HUDEP-2 (cell line): Measurements from ENCODE around the gene TMF1.

Experiments
- DNase-seq, 76 experiments: peaks; one replicate each; lab custom pipeline; 2025; ENCODE audit not compliant: unreplicated experiment in 76 of 76; lab: John Stamatoyannopoulos, UW

TMF1 gene, protein sequence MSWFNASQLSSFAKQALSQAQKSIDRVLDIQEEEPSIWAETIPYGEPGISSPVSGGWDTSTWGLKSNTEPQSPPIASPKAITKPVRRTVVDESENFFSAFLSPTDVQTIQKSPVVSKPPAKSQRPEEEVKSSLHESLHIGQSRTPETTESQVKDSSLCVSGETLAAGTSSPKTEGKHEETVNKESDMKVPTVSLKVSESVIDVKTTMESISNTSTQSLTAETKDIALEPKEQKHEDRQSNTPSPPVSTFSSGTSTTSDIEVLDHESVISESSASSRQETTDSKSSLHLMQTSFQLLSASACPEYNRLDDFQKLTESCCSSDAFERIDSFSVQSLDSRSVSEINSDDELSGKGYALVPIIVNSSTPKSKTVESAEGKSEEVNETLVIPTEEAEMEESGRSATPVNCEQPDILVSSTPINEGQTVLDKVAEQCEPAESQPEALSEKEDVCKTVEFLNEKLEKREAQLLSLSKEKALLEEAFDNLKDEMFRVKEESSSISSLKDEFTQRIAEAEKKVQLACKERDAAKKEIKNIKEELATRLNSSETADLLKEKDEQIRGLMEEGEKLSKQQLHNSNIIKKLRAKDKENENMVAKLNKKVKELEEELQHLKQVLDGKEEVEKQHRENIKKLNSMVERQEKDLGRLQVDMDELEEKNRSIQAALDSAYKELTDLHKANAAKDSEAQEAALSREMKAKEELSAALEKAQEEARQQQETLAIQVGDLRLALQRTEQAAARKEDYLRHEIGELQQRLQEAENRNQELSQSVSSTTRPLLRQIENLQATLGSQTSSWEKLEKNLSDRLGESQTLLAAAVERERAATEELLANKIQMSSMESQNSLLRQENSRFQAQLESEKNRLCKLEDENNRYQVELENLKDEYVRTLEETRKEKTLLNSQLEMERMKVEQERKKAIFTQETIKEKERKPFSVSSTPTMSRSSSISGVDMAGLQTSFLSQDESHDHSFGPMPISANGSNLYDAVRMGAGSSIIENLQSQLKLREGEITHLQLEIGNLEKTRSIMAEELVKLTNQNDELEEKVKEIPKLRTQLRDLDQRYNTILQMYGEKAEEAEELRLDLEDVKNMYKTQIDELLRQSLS

GRCh38 chr3:69051756-69052471, at the start of gene TMF1:
Gene TMF1 (minus strand): TSS chr3:69052333. CDS start chr3:69052086, 247 bp downstream.
- no peak for DNase-seq

- no peak for DNase-seq
These were observed 47.4 kb upstream of the TMF1 start for GRCh38 chr3:69099576-69099975.

GRCh38 chr3:69097407-69098086, 45.4 kb upstream of the TMF1 start:
- no peak for DNase-seq

- DNase-seq: no peak
These were observed 44.2 kb upstream of the TMF1 start for GRCh38 chr3:69096299-69096698.

GRCh38 chr3:69095636-69096035, 43.5 kb upstream of the TMF1 start:
- DNase-seq: peak in 25 of 76 experiments; percentile 5 to 65 (median 28)

- DNase-seq: no peak
These were observed 42.5 kb upstream of the TMF1 start for GRCh38 chr3:69094467-69095205.

DNA sequence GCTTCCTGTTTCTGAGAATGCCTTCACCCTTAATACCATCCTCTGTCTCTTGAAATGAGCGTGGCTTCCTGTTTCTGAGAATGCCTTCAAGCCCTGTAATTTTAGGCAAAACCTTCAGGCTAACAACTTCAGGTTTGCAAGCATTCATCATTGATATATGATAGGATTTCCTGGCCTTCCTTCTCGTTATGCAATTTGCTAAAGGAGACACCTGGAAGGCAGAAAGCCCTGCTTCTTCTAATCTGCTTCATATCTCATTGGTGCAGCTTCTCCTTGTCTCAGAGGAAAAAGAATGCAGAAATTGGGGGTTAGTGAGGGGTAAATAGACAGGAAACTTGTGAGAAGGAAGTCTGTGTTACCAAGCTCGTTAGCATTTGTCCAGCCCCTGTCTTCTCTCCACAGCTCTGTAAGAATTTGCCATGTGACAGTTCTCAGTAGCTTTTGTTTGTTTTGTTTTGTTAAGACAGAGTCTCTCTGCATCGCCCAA, 39.9 kb upstream of the TMF1 start:
- no peak for DNase-seq

DNA sequence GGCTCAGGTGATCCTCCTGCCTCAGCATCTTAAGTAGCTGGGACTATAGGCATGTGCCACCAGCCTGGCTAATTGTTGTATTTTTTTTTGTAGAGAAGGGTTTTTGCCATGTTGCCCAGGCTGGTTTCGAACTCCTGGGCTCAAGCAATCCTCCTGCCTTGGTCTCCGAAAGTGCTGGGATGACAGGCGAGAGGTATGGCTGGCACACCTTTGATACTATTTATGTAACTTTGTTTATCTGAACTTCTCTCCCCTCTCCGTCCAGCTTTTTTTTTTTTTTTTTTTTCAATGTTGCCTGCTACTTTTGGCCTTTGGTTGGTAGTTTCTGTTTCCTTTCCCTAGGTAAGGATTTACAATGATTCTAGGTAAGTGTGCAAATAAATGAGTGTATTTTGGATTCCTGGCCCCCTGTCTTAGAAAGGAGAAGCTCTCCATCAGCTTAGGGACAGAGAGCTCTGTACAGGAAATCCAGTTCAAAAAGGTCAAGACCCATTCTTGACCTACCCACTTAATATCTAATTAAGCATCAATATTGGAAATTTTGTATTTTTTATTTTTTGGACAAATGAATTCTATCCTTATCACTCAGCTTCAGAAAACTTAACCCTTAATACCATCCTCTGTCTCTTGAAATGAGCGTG, 39.4 kb upstream of the TMF1 start:
- no peak for DNase-seq

DNA sequence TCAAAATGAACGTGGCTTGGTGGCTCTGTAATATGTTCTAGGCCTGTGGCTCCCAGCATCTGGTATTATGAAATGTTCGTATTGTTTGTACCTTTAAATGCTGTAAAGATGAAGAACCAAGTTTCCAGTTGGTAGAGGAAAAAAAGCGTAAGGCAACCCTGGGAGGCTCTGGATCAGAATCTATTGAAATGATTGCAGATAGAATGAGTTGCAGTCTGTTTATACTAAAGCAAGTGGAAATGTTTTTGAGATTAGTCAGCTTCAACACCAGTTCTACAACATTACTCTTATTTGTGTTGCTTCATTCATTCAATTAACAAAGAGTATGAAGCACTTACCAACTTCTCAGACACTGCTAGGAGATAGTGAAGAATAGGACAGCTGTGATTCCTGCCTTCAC, 37.9 kb upstream of the TMF1 start:
- DNase-seq: no peak

DNA sequence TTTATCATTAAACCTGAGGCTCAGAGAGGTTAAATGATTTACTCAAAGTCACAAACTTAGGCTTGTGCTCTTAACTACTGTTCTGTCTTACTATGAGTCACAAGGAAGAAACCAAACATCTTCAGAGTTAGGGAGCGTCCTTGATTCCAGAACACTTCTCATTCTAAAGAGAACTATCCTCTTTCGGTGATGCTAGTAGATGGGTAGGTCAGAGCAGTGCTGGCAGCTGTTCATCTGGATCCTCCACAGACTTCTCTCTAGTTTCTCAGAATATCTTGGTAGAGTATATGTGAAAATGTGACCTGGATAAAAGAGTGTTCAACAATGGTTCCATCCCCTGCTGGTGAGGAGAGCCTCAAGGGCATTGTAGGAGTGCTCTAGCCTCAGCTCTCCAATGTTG, 35.9 kb upstream of the TMF1 start:
- no peak for DNase-seq

DNA sequence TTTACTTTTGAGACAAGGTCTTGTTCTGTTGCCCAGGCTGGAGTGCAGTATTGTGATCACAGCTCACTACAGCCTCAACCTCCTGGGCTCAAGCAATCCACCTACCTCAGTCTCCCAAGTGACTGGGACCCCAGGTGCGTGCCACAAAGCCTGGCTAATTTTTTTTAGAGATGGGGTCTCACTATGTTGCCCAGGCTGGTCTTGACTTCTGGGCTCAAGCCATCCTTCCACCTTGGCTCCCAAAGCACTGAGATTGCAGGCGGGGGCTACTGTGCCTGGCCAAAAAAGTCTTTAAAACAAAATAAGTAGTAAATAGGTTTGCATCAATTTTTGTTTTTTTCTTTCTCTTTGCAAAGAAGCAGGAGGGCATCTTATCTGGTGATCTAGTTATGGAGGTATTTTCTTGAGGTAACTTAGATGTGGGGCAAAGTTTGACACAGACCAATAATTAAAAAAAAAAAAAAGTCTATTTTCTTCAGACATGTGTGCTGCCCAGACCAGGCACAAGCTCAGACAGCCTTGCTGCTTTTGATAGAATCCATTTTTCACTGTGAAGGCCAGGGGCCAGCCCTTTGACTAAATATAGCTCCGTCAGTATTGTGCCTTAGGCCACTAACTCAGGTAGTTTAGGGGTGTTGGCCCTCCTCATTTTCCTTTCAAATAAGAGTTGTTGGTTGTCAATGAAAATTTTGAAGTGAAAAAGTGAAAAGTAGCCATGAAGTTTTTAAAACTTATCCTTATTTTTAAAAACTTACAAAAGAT, 35.1 kb upstream of the TMF1 start:
- DNase-seq: no peak

DNA sequence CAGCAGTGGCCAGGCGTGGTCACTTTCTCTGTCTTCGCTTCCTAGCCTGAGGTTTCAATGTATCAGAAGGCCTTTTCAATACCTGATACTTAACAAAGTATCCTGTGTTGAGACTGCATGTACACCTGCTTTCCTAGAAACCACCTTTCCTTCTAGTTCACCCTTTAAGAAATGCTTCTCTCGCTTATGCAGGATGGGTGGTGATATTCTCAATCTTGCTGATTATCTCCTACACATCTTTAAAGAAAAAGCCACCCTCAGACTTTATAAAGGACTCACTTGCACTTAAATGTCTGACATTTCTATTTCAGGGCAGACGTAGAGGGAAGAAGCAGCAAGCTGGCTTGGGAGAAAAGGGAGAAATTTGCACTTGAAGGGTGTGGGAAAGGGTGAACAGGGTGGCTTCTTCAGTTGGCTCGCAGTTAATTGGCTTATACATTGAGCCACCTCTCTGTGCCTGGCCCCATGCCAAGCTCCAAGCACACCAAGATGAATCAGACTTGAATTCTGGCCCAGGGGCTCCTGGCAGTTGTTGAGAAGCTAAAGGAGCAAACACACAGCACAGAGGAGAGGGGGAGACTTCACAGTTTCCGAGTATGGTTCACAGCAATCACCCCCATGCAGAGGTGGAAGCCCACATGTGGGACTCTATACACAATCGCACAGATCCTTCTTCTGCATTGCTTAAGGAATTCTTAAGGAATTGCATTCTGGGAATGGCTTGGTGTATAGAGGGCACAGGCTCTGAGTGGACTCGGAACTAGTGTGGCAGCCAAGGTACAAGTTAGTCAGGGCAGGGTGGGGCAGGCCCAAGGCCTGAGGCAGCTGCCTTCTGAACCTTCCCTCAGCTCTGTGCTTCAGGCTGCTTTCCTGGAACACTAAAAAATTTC, 33.9 kb upstream of the TMF1 start:
- DNase-seq: peak in 73 of 76 experiments; percentile 31 to 90 (median 79)

DNA sequence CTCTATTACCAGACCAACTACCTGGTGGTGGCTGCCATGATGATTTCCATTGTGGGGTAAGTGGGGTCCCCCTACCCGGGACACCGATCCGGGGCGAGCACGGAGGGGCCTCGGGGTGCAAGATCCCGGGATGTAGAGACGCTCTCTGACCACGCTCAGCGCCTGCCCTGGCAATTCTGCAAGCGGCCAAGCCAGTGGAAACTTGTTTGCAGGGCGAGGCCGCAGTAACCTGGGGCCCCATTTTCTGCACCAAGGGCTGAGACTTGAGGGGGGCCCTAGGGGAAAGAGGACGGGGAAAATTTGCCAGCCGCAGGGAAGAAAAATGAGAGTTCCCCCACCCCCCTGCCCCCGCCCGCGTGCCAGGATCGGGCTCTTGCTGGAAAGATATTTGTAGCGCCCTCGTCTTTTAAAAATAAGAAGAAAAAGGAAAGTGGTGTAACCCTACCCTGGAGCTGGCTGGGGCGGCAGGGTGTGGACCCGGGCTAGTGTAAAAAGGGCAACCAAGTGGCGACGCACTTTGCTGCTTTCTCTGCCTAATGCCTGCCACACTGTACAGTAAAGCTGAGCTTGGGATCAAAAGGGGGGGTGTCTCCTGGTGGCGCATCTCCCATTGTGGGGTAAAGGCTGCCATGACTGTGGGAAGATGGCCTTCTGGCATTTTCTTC, 33.2 kb upstream of the TMF1 start:
- peak in 18 of 76 experiments; percentile 12 to 51 (median 25) for DNase-seq

DNA sequence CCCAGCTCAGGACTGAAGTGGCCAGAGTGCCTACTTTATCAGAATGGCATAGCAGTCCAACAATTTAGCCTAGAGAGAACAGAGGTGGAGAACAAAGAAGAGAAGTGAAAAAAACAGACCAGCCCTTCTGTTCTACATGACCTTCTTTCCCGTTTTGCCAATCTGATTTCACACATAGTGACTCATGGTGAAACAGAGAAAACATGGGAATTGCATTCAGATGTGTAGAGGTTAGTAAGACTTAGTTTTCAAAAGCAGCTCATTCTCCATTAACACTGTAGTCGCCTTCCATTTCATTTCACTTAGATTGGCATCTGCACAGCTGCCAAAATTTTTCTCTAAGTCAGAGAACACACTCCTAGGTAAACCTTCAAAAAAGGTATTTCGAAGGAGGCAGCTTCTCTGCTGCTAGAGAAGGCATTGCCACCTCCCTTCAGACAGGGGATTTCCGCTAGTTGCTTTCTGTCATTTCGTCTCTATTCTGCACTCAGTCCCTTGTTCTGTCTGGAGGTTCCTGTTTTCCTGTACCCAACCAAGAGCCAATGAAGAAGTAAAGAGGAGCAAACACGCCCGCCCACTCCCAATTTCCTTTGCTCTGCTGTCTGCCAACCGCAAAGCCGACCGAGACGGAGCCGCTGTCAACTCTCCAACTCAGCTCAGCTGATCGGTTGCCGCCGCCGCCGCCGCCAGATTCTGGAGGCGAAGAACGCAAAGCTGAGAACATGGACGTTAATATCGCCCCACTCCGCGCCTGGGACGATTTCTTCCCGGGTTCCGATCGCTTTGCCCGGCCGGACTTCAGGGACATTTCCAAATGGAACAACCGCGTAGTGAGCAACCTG, 32.4 kb upstream of the TMF1 start, which contains the start of gene ARL6IP5:
TSS of gene ARL6IP5 (plus strand) at position 612 of the 842 bp plus-strand sequence. CDS start at position 723, 111 bp downstream.
- peak in 75 of 76 experiments; percentile 36 to 94 (median 87) for DNase-seq

- DNase-seq: no peak
These were observed 30.7 kb upstream of the TMF1 start for GRCh38 chr3:69082805-69083204.
